HepG2 (cell line): ENCODE data around the gene PEAK3. TPM values are rescaled to one million over a fixed set of nuclear protein-coding genes. Genes with fewer than 3 reads are reported as not detected.

Experiments used
- ATF7 ChIP-seq, 2 experiments: fragments of 450-650 bp in 1 of 2; sonication (generic) in 1 of 2; formaldehyde crosslinking in 1 of 2; IDR thresholded peaks; 2 replicates each; pipeline versions ENCODE4 v1.4.0 to v1.6.1; 2016 to 2020; ENCODE audit warnings: antibody characterized with exemption in 1 of 2, mild to moderate bottlenecking in 1 of 2, missing genetic modification reagents in 1 of 2
- FOXA1 ChIP-seq, 2 experiments: fragments of 450-650 bp in 1 of 2; sonication (generic) in 1 of 2; formaldehyde crosslinking in 1 of 2; IDR thresholded peaks; 2 replicates each; pipeline versions ENCODE4 v1.4.0 to v1.6.1; 2016 to 2020; ENCODE audit warnings: missing genetic modification reagents in 1 of 2
- KAT7 ChIP-seq: IDR thresholded peaks from 2 replicates; pipeline ENCODE4 v1.6.1; 2018; ENCODE audit warnings: borderline replicate concordance, missing compliant biosample characterization
- KLF12 ChIP-seq: sonication (generic); formaldehyde crosslinking; IDR thresholded peaks from 2 replicates; pipeline ENCODE4 v1.4.0; 2020; ENCODE audit warnings: missing genetic modification reagents, borderline replicate concordance
- MED13 ChIP-seq: sonication (generic); formaldehyde crosslinking; IDR thresholded peaks from 2 replicates; pipeline ENCODE4 v1.5.0; 2020; ENCODE audit warnings: missing genetic modification reagents
- PAXIP1 ChIP-seq: sonication (generic); formaldehyde crosslinking; conservative IDR thresholded peaks from 2 replicates; pipeline ENCODE4 v1.4.0; 2020; ENCODE audit warnings: mild to moderate bottlenecking, missing genetic modification reagents, moderate library complexity
- RXRB ChIP-seq: IDR thresholded peaks from 2 replicates; pipeline ENCODE4 v1.6.1; 2016; ENCODE audit warnings: borderline replicate concordance, missing genetic modification reagents, missing compliant biosample characterization
- USF2 ChIP-seq, 2 experiments: sonication (generic) in 1 of 2; formaldehyde crosslinking in 1 of 2; IDR thresholded peaks; 2 replicates each; pipeline versions ENCODE4 v1.5.1 to v1.6.1; 2011 to 2020; ENCODE audit warnings: borderline replicate concordance in 1 of 2, low read depth in 1 of 2, low read length in 1 of 2, mild to moderate bottlenecking in 1 of 2, missing genetic modification reagents in 1 of 2, moderate library complexity in 1 of 2
- ZNF558 ChIP-seq: sonication (generic); formaldehyde crosslinking; IDR thresholded peaks from 2 replicates; pipeline ENCODE4 v1.9.0; 2022; ENCODE audit warnings: mild to moderate bottlenecking, missing genetic modification reagents, borderline replicate concordance
- ZNF780A ChIP-seq: sonication (generic); formaldehyde crosslinking; IDR thresholded peaks from 2 replicates; pipeline ENCODE4 v1.8.0; 2022; ENCODE audit warnings: mild to moderate bottlenecking, missing genetic modification reagents, moderate library complexity
- polyA plus RNA-seq, 8 experiments: library from polyadenylated mRNA; depleted of rRNA in 3 of 8; stranded (reverse) in 7 of 8; unstranded in 1 of 8; fragments of >200 nt; fragmentation: Illumina TruSeq in 4 of 8; extraction: Trizol in 4 of 8; gene quantifications; 2 replicates each; pipeline versions ENCODE4 v1.2.1 to v1.2.3, GENCODE V29; 2011 to 2016; ENCODE audit warnings: low read depth in 4 of 8, missing spikeins in 1 of 8, mixed read lengths in 1 of 8; ENCODE audit not compliant: insufficient read depth in 1 of 8
- total RNA-seq, 5 experiments: library from RNA; depleted of rRNA; stranded (reverse); fragments of >200 nt; fragmentation: Illumina TruSeq; extraction: Trizol; gene quantifications; 2 replicates each; pipeline ENCODE4 v1.2.3, GENCODE V29; 2016; ENCODE audit warnings: low read depth in 1 of 5

PEAK3 gene
- total and polyA plus RNA-seq, 2 of the 13 experiments (the other 11 are each of a cell fraction or from before 2014, with no cell fraction given): not detected

GRCh38 chr19:2270423-2271233 lies 11.3 kb downstream of the PEAK3 start (continued):
- TF ChIP-seq KAT7 (CRISPR knock-in tag): peak; percentile 20; the same call in 1 of the 2 replicates
- no peak for TF ChIP-seq ZNF780A (CRISPR knock-in tag)
- TF ChIP-seq MED13 (CRISPR knock-in tag): 0 out of 2 replicates have a peak, but pooled peaks have one; percentile 27
- TF ChIP-seq PAXIP1 (CRISPR knock-in tag): no peak
- 0 out of 2 replicates have a peak, but pooled peaks have one; percentile 12 for TF ChIP-seq RXRB (CRISPR knock-in tag)
- TF ChIP-seq ZNF558 (CRISPR knock-in tag): peak; percentile 35; the same call in 1 of the 2 replicates
- no peak for TF ChIP-seq ATF7 (IDR thresholded peaks at IDR 0.05)
- TF ChIP-seq ATF7 (CRISPR knock-in tag; IDR thresholded peaks at IDR 0.05): 0 out of 2 replicates have a peak, but pooled peaks have one; percentile 23
- TF ChIP-seq USF2 (IDR thresholded peaks at IDR 0.05; ENCODE audit: low read depth, low read length): no peak
- TF ChIP-seq USF2 (CRISPR knock-in tag; IDR thresholded peaks at IDR 0.05; ENCODE audit: borderline replicate concordance): no peak
- TF ChIP-seq FOXA1 (IDR thresholded peaks at IDR 0.05): no peak
- peak; percentile 70 for TF ChIP-seq FOXA1 (CRISPR knock-in tag; IDR thresholded peaks at IDR 0.05)
- TF ChIP-seq KLF12 (CRISPR knock-in tag): 0 out of 2 replicates have a peak, but pooled peaks have one; percentile 29
